Measurements from ENCODE around the gene TBC1D16.

The TBC1D16 gene

DNA sequence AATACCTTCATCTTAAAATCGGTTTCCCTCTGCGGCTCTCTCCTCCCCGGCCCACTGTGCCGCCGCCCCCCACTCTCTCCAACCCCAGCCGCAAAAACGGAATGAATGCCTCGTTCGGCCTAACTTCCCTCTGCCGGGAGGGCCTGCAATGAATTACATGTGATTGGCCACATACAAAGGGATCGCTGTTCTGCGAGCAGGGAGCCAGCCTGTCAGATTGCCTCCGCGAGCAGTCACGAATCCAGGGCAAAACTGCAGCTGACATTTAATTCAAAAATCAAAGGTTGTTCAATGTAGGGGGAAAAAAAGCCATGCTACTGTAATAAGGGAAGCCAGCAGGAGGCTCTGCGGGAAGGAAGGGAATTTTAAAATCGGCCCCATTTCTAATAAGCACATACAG is 84.9 kb downstream of the TBC1D16 start:
- no peak for DNase-seq (ENCODE audit: low read depth)
- no peak overlapping the region for H3K4me3 ChIP-seq (ENCODE audit: low read depth, low read length)

DNA sequence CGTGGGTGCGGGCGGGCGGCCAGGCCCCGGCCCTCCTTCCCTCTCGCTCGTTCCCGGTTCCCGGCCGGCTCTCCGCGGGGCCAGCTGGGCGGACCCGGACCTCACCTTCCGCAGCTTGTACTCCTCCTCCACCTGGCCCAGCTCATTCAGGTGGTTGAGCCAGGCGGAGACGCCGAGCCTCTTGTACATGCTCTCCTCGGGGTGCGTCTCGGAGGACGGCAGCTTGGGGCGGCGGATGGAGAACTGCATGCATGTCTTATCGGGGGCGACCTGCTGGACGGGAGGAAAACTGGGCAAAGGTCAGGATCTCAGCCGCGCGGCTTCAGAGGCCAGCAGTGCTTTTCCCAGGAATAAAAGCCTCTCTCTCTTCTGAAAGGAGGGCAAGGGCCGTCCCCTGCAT is 85.4 kb downstream of the TBC1D16 start:
- DNase-seq (ENCODE audit: low read depth): no peak
- no peak for TF ChIP-seq CTCF (IDR thresholded peaks at IDR 0.05; ENCODE audit: insufficient read depth, low read depth, low read length, missing control alignments)
- no peak overlapping the region for H3K4me3 ChIP-seq (ENCODE audit: low read depth, low read length)

More for the DNA sequence above, 84.9 kb downstream of the TBC1D16 start:
- no peak for TF ChIP-seq CTCF (IDR thresholded peaks at IDR 0.05; ENCODE audit: insufficient read depth, low read depth, low read length, missing control alignments)

DNA sequence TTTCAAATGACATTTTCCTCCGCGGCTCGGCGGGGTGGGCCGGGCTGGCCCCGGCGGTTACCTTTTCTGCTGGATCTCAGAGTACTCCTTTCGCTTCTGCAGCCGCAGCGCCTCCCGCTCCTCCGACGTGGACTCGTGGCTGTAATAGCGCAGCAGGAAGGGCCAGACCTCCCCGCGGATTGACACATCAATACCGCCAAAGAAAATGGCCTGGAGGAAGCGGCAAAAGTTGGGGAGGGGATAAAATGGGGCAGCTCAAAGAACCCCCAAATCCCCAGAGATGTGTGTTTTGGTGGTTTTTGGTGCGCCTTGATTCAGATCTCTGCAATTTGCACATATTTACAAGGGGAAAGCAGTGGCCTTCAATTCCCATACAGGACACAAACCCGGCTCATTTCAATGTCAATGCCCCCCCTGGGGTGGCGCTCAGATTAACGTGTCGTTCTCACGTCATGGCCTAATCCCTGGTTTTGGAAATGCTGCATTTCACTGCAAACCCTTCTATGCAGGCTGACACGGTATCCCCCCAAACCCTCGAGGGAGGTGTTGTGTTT is 85.9 kb downstream of the TBC1D16 start:
- no peak for DNase-seq (ENCODE audit: low read depth)
- H3K4me3 ChIP-seq (ENCODE audit: low read depth, low read length): no peak overlapping the region
- no peak for TF ChIP-seq CTCF (IDR thresholded peaks at IDR 0.05; ENCODE audit: insufficient read depth, low read depth, low read length, missing control alignments)

DNA sequence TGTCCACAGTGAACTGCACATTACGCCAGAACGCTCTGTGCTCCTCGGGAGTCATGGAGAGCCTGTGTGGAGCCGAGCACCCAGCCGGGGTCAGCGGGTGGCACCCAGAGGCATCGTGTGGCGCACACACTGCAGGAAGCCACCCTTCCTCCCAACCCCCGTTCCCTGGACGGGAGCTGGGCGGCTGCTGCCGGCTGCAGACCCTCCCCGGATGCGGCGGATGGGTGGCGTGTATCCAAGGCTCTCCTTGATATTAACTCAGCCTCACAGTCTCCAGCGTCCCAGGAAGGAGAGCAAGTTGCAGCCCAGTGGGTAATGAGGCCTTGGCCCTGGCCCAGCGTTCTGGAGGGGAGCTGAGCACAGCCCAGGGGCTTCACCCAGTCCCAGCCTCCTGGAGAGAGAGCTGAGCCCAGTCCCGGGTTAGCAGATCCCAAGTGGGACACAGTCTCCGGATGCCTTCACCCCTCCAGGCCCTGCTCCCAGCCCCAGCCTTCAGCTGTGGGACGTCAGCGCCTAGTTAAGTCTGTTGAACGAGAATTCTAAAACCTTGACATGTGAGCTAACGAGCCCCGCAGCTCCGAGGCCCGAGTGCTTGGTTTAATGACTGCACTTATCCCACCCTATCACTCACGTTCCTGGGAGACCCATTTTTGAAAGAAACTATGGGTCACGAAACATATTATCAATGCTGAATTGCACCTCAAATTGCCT is 86.6 kb downstream of the TBC1D16 start:
- no peak for TF ChIP-seq CTCF (IDR thresholded peaks at IDR 0.05; ENCODE audit: insufficient read depth, low read depth, low read length, missing control alignments)
- no peak for DNase-seq (ENCODE audit: low read depth)
- H3K4me3 ChIP-seq (ENCODE audit: low read depth, low read length): no peak overlapping the region

DNA sequence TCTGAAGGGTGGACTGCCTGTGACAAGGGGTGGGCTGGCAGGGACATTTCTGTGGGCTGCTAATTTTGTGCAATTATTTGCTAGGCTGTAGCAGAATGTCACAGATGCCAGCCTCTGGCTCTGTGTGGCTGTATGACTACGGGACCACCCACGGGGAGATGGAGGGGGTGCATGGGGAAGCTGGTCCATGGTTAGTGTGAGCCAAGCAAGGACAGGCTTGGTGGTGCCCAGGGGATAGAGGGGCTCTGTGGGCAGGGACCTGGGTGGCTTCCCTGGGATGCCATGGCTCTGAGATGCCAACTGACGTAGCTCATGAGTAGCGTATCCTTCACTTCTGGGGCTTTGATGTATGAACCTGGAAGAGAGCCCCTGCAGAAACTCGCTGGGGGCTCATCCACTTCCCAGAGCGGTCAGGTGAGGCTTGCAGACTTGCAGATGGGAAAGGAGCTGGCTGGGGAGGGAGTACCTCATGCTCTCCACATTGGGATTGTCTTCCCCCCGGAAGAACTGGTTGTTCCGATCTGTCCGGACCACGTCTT is 87.2 kb downstream of the TBC1D16 start:
- no peak overlapping the region for H3K4me3 ChIP-seq (ENCODE audit: low read depth, low read length)
- TF ChIP-seq CTCF (IDR thresholded peaks at IDR 0.05; ENCODE audit: insufficient read depth, low read depth, low read length, missing control alignments): no peak
- no peak for DNase-seq (ENCODE audit: low read depth)

DNA sequence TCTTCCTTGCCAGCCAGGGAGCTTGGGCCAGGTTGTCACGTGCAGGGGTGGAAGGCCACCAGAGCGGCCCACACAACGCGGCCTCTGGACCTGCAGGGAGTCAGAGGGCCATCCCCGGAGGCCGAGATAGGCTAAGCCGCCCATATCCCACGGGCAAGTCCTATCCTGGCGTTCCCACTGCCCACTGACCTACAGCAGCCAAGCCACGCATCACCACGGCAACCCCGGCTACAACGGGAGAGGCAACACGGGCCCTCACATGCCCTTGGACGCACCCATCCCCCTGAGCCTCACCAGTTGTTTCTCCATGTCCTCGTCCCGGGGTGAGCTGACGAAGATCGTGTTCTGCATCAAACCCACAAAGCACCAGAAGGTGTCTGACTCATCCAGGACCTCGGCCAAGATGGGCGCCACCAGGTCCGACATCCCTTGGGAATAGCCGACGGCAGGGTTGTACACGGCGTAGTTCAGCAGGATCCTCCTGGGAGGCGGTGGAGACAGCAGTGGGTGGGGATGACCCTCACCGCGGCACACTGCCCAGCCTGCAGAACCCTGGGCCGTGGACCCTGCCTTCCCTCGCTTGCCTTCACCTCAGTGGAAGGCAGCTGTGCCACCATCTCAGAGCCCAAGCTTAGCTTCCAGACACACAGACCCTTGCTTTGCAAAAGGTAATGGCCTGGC is 88.2 kb downstream of the TBC1D16 start:
- no peak overlapping the region for H3K4me3 ChIP-seq (ENCODE audit: low read depth, low read length)
- no peak for TF ChIP-seq CTCF (IDR thresholded peaks at IDR 0.05; ENCODE audit: insufficient read depth, low read depth, low read length, missing control alignments)
- no peak for DNase-seq (ENCODE audit: low read depth)
